Thoracic aorta (tissue), 2 donors: ENCODE measurements around the gene TYROBP. TPM values are rescaled to one million over a fixed set of nuclear protein-coding genes. Genes with fewer than 3 reads are reported as not detected.
"Not testable (repeated sequence)": the region's sequence is repeated elsewhere in the genome, so short reads cannot be mapped to it uniquely, and the experiment has no call there.

Experiments
- ATAC-seq: fragments of 150-250 bp; one replicate; pipeline ENCODE4 v1.8.0; 2017; ENCODE audit warnings: low read depth; ENCODE audit not compliant: insufficient number of reproducible peaks, low FRiP score
- DNase-seq: peaks from one replicate; pipeline ENCODE4 v3.0.0-alpha.2; 2020; ENCODE audit warnings: low spot score
- H3K27ac ChIP-seq, 2 donors: fragments of 200-600 bp; sonication (generic); 1 replicate in 1 of 2; 2 replicates in 1 of 2; pipeline ENCODE4 v1.5.1; 2016; ENCODE audit warnings: mild to moderate bottlenecking in 2 of 2, moderate library complexity in 2 of 2
- H3K27me3 ChIP-seq: fragments of 200-600 bp; sonication (generic); replicated peaks from 2 replicates; pipeline ENCODE4 v1.6.0; 2016; ENCODE audit warnings: mild to moderate bottlenecking; ENCODE audit not compliant: insufficient read depth
- H3K36me3 ChIP-seq: fragments of 200-600 bp; sonication (generic); one replicate; pipeline ENCODE4 v1.5.1; 2016
- H3K4me1 ChIP-seq, 2 donors: fragments of 200-600 bp; sonication (generic); 1 replicate in 1 of 2; 2 replicates in 1 of 2; pipeline versions ENCODE4 v1.5.1 to v1.6.0; 2016; ENCODE audit warnings: low read depth in 2 of 2, mild to moderate bottlenecking in 1 of 2; ENCODE audit not compliant: control insufficient read depth in 1 of 2
- H3K4me3 ChIP-seq: fragments of 200-600 bp; sonication (generic); 2 replicates; pipeline ENCODE4 v1.5.1; 2016; ENCODE audit warnings: mild to moderate bottlenecking
- H3K9me3 ChIP-seq: fragments of 200-600 bp; sonication (generic); 2 replicates; pipeline ENCODE4 v1.5.1; 2016
- total RNA-seq, 2 donors: library from RNA; depleted of rRNA; stranded (reverse); fragments of >200 nt; gene quantifications; one replicate each; pipeline versions ENCODE4 v1.1.0 to v1.2.3, GENCODE V29; 2016
- TF ChIP-seq, protein P1 (sequence below): fragments of 200-600 bp; sonication (generic); IDR thresholded peaks from one replicate; pipeline ENCODE4 v1.5.1; 2019; ENCODE audit warnings: antibody characterized with exemption

TYROBP gene
- 100 to 1,000 TPM; 155 to 247 TPM for total RNA-seq

DNA sequence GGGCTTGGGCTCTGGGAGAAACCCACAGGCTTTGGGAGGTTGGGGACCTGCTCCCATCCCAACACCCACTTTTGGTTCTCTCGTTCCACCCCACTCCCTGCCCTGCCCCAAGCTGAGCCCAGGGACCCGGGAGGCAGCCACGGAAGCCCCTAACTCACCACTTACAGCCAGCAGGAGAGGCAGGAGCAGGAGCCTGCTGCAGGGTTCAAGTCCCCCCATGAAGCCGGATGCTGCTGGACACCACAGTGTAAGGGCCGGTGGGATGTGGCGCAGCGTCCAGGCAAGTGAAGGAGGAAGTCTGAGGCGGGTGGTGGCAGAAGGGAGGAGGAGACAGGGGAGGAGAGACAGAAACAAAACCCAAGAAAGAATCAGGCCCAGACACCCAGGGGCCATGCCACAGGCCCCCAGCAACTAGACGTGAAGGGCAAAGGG lies at the start of gene TYROBP:
Gene TYROBP, minus strand, starts transcription at position 286 of the 432 bp plus-strand sequence. Its CDS starts 67 bp downstream, at position 219.
- Histone ChIP-seq H3K4me1 (peaks cover 0 to 10% of the 10 kb centered on the region in 2 donors), H3K27me3 (no peaks in the 10 kb centered on the region), H3K36me3 (no peaks in the 10 kb centered on the region), H3K27ac (peak within 1 kb of the TSS in 1 of 2 donors; percentile 59), H3K4me3 (peak within 1 kb of the TSS; percentile 63), H3K9me3 (no peaks in the 10 kb centered on the region)
- no peak for DNase-seq
- no peak for ATAC-seq
- TF ChIP-seq, protein P1, sequence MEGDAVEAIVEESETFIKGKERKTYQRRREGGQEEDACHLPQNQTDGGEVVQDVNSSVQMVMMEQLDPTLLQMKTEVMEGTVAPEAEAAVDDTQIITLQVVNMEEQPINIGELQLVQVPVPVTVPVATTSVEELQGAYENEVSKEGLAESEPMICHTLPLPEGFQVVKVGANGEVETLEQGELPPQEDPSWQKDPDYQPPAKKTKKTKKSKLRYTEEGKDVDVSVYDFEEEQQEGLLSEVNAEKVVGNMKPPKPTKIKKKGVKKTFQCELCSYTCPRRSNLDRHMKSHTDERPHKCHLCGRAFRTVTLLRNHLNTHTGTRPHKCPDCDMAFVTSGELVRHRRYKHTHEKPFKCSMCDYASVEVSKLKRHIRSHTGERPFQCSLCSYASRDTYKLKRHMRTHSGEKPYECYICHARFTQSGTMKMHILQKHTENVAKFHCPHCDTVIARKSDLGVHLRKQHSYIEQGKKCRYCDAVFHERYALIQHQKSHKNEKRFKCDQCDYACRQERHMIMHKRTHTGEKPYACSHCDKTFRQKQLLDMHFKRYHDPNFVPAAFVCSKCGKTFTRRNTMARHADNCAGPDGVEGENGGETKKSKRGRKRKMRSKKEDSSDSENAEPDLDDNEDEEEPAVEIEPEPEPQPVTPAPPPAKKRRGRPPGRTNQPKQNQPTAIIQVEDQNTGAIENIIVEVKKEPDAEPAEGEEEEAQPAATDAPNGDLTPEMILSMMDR: no peak

DNA sequence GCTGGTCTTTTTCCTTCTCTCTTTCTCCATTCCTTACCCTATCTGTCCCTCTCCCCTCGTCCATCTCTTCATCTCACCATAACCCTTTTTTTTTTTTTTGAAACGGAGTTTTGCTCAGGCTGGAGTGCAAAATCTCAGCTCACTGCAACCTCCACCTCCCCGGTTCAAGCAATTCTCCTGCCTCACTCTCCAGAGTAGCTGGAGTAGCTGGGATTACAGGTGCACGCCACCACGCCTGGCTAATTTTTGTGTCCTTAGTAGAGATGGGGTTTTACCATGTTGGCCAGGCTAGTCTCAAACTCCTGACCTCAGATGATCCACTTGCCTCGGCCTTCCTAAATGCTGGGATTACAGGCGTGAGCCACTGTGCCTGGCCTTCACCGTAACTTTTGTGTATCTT lies 49.3 kb upstream of the TYROBP start:
- not testable (repeated sequence) for H3K27ac ChIP-seq, H3K9me3 ChIP-seq, DNase-seq, ATAC-seq, H3K27me3 ChIP-seq, H3K36me3 ChIP-seq, H3K4me3 ChIP-seq
- H3K4me1 ChIP-seq: peaks cover 0 to 14% of the 10 kb centered on the region in 2 donors

DNA sequence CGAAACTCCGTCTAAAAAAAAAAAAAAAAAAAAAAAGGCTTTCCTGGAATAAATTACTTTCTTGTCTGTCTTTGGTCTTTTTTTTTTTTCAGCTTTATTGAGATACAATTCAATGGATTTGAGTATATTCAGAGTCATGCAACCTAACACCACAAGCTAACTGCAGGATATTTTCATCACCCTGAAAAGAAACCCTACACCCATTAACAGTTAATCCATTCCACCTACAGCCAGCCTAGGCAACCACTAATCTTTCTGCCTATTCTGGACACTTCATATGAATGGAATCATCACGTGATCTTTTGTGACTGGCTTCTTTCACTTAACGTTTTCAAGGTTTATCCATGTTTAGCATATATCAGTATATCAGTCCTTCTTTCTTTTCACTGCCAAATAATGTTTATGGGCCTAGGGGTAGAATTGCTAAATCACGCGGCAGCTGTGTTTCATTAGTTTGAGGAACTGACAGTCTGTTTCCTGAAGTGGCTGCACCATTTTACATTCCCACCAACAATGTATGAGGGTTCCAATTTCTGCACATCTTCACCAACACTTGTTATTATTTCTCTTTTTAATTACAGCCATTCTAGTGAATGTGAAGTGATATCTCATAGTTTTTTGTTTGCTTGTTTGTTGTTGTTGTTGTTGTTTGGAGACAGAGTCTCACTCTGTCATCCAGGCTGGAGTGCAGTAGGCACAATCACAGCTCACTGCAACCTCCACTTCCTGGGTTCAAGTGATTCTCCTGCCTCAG lies 48.0 kb upstream of the TYROBP start:
- Histone ChIP-seq H3K36me3 (no peaks in the 10 kb centered on the region), H3K27ac (no peak overlapping the region), H3K9me3 (no peaks in the 10 kb centered on the region), H3K27me3 (no peaks in the 10 kb centered on the region), H3K4me3 (no peak overlapping the region), H3K4me1 (peaks cover 0 to 14% of the 10 kb centered on the region in 2 donors)
- ATAC-seq: no peak
- TF ChIP-seq, protein P1: no peak
- no peak for DNase-seq

DNA sequence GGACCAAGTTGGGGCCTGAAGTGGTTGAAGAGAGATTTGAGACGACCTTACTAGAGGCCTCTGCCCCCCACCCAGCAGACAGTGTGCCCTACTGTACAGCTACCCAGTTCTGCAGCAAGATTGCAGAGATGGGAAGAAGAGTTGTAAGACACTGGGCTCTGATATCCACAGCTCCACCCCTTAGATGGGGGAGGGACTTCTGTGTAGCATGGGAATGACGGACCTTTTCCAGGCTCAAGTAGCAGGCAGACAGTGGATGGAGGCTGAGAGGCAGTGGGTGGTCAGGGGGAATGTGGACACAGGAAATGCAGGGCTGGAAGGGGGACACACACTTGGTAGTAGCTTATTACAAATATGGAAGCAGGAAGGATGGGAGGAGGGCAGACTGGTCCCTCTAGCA lies 41.0 kb upstream of the TYROBP start:
- no peaks in the 10 kb centered on the region for H3K27me3 ChIP-seq
- DNase-seq (no peak), ATAC-seq (no peak)
- H3K36me3 ChIP-seq: no peaks in the 10 kb centered on the region
- TF ChIP-seq, protein P1: no peak
- H3K27ac ChIP-seq: no peak overlapping the region
- no peak overlapping the region for H3K4me3 ChIP-seq
- no peaks in the 10 kb centered on the region for H3K9me3 ChIP-seq
- no peaks in the 10 kb centered on the region for H3K4me1 ChIP-seq

DNA sequence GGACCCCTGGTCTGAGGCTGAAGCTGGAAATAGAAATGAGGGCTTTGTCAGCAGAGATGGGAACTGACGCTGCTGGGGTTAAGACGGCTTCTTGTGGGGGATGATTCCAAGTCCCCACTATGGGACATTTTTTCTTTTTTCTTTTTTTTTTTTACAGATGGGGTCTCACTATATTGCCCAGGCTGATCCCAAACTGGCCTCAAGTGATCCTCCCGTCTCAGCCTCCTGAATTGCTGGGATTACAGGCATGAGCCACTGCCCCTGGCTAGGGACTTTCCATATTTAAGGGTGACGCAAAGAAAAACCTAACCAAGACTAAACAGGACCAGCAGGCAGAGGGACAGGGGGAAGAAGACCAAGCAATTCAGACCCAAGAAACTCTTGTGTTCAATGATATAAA lies 38.1 kb upstream of the TYROBP start:
- no peak for ATAC-seq

More for the DNA sequence above, 38.1 kb upstream of the TYROBP start:
- Histone ChIP-seq H3K36me3 (no peaks in the 10 kb centered on the region), H3K27ac (no peak overlapping the region), H3K27me3 (no peaks in the 10 kb centered on the region), H3K9me3 (no peaks in the 10 kb centered on the region), H3K4me1 (no peaks in the 10 kb centered on the region), H3K4me3 (no peak overlapping the region)
- TF ChIP-seq, protein P1: no peak
- no peak for DNase-seq
